ENCODE measurements around the gene JAZF1. TPM values are rescaled to one million over a fixed set of nuclear protein-coding genes. Genes with fewer than 3 reads are reported as not detected.

Gene JAZF1
- total RNA-seq, result 1.5 and 2.5 TPM in 2 replicates

- intact Hi-C loops (cut with micrococcal nuclease), result no loop called here
Measured at GRCh38 chr7:28180364-28181147, at the start of gene JAZF1. Gene JAZF1, minus strand, starts transcription at chr7:28180795.

GRCh38 chr7:28230261-28230660 lies 49.7 kb upstream of the JAZF1 start:
- intact Hi-C loops (cut with micrococcal nuclease), result no loop called here

- intact Hi-C loops (cut with micrococcal nuclease), result no loop called here
Measured at GRCh38 chr7:28228396-28228795, 47.8 kb upstream of the JAZF1 start.

GRCh38 chr7:28226003-28226402 lies 45.4 kb upstream of the JAZF1 start:
- intact Hi-C loops (cut with micrococcal nuclease), result no loop called here

- intact Hi-C loops (cut with micrococcal nuclease), result no loop called here
Measured at GRCh38 chr7:28225576-28225975, 45.0 kb upstream of the JAZF1 start.

- intact Hi-C loops (cut with micrococcal nuclease), result no loop called here
Measured at GRCh38 chr7:28224675-28225074, 44.1 kb upstream of the JAZF1 start.

- intact Hi-C loops (cut with micrococcal nuclease), result no loop called here
Measured at GRCh38 chr7:28224172-28224571, 43.6 kb upstream of the JAZF1 start.

- intact Hi-C loops (cut with micrococcal nuclease), result no loop called here
Measured at GRCh38 chr7:28222636-28223035, 42.0 kb upstream of the JAZF1 start.

- intact Hi-C loops (cut with micrococcal nuclease), result no loop called here
Measured at GRCh38 chr7:28219793-28220192, 39.2 kb upstream of the JAZF1 start.

GRCh38 chr7:28217143-28217542 lies 36.5 kb upstream of the JAZF1 start:
- intact Hi-C loops (cut with micrococcal nuclease), result no loop called here

GRCh38 chr7:28211006-28211405 lies 30.4 kb upstream of the JAZF1 start:
- intact Hi-C loops (cut with micrococcal nuclease), result no loop called here

- intact Hi-C loops (cut with micrococcal nuclease), result no loop called here
Measured at GRCh38 chr7:28208506-28208905, 27.9 kb upstream of the JAZF1 start.

- intact Hi-C loops (cut with micrococcal nuclease), result no loop called here
Measured at GRCh38 chr7:28207486-28208158, 27.0 kb upstream of the JAZF1 start.

- intact Hi-C loops (cut with micrococcal nuclease), result no loop called here
Measured at GRCh38 chr7:28205506-28205905, 24.9 kb upstream of the JAZF1 start.

GRCh38 chr7:28203508-28204240 lies 23.1 kb upstream of the JAZF1 start:
- intact Hi-C loops (cut with micrococcal nuclease), result no loop called here

GRCh38 chr7:28202222-28202621 lies 21.6 kb upstream of the JAZF1 start:
- intact Hi-C loops (cut with micrococcal nuclease), result no loop called here

GRCh38 chr7:28201131-28201530 lies 20.5 kb upstream of the JAZF1 start:
- intact Hi-C loops (cut with micrococcal nuclease), result no loop called here

- intact Hi-C loops (cut with micrococcal nuclease), result no loop called here
Measured at GRCh38 chr7:28200598-28200997, 20.0 kb upstream of the JAZF1 start.

GRCh38 chr7:28199021-28199510 lies 18.5 kb upstream of the JAZF1 start:
- intact Hi-C loops (cut with micrococcal nuclease), result no loop called here

- intact Hi-C loops (cut with micrococcal nuclease), result no loop called here
Measured at GRCh38 chr7:28195910-28196620, 15.5 kb upstream of the JAZF1 start.
